GM18907 (cell line): ENCODE data around the gene GPC6.

Source experiments
- ATAC-seq: cut with Tn5 transposase; IDR thresholded peaks from one replicate; pipeline ENCODE4 v1.9.1; 2021; ENCODE audit warnings: mild to moderate bottlenecking, moderate library complexity; ENCODE audit not compliant: unreplicated experiment

GPC6 gene

DNA sequence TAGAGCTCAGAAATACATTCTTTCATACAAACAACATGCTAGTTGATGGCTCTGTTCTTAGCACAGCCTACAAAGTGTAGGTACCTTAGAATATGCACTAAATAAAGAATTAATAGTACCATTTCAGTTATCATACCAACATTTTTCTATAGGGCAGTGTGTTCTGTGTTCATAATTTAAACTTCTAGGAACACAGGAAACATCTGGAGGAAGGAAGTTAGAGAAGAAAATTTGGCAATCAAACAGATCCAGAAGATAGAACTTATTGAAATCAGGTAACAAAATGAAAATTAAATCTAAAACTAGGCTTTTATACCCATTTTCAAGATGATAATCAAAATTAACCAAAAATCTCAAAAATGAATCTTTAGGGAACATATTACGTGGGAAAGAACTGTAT, 725.3 kb downstream of the GPC6 start:
- no peak for ATAC-seq

DNA sequence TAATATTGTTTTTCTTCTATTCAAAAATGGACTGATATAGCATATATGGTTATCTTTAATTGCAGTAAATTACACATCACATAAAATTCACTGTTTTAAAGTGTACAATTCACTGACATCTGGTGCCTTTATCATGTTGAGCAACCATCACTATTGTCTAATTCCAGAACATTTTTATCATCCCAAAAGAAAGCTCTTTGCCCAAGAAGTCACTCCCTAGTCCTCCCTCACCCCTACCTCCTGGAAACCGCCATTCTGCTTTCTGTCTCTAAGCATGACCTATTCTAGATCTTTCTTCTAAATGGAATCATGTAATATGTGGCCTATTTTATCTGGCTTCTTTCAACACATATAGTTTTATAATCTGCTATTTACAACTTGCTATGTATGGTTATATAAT, 727.2 kb downstream of the GPC6 start:
- ATAC-seq, result no peak

DNA sequence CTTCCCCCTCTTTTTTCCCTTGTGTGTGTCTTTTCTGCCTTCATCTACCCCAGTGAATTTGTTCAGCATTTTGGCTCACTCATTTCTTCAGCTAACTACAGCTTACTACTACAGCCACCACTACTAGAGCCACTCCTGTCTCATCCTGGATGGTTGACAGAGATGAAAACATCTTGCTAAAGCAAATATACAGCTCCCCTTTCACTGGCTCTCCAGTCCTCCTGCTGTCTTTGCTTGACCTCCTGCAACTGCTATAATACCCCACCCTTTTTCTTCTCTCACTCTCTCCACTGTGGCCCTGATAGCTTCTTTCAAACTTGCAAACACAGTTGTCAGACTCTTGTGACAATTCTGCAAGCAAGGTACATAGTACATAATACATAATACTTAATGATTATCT, 729.3 kb downstream of the GPC6 start:
- no peak for ATAC-seq

- no peak for ATAC-seq
Observed at GRCh38 chr13:93956426-93956825, 729.8 kb downstream of the GPC6 start.

DNA sequence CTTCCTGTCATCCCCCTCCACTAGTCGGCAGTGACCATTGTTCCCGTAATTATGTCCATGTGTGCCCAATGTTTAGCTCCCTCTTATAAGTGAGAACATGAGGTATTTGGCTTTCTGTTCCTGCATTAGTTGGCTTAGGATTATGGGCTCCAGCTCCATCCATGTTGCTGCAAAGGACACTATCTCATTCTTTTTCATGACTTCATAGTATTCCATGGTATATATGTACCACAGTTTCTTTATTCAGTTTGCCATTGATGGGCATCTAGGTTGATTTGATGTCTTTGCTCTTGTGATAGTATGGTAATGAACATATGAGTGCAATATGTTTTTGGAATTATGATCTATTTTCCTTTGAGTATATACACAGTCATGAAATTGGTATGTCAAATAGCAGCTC, 730.8 kb downstream of the GPC6 start:
- no peak for ATAC-seq

DNA sequence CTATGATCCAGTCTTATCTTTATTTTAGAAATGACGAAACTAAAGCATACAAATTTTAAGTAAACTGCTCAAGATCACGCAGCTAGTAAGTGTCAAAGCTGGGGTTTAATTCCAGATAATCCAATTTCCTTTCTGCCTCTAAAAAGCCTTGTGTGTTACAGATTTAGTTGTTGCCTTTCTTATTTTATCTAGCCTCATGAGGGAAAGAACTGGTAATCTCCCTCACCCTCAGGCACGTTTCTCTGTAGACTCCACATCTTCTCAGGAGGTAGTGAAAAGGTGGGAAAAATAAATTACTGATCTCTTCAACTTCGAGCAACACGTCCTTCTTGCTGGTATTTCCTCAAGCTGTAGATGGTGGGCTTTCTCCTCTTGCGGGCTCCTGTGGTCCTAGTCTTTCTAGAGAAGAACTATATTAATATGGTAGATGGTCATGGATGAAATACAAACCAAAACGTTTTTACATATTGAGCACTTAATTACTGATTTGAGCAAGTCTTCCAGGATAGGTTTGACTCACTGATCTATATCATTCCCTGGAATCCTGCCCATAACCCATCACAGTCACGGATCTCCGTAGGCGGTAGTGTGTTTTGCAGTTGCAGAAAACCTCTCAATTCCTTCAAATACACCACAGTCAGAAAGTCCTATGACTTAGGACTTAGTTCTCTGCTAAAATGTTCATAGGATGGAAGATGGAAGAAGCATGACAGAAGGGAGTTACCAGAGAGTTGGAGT, 733.4 kb downstream of the GPC6 start:
- ATAC-seq, result no peak

- ATAC-seq, result no peak
Observed at GRCh38 chr13:93963266-93964145, 736.9 kb downstream of the GPC6 start.

- no peak for ATAC-seq
Observed at GRCh38 chr13:93964146-93964512, 737.5 kb downstream of the GPC6 start.

GRCh38 chr13:93965587-93965986, 739.0 kb downstream of the GPC6 start:
- ATAC-seq, result no peak

GRCh38 chr13:93966267-93966936, 739.8 kb downstream of the GPC6 start:
- no peak for ATAC-seq

DNA sequence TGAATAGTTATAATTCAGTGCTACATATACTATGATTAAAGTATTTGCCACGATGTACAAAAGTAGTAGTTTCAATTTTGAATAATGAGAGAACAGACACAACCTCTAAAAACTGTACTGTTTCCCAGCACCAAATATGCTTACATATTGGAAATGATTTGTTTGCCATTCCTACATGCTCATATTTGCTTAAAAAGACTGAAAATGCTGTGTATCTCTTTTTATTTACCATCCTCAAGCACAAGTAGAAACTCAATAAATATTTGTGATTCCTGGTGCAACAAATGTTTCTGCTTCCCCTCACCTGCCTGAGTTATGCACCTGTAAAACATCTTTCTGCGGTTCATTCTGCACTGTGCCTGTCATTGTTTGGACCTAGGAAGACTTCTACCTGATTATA, 740.7 kb downstream of the GPC6 start:
- no peak for ATAC-seq

DNA sequence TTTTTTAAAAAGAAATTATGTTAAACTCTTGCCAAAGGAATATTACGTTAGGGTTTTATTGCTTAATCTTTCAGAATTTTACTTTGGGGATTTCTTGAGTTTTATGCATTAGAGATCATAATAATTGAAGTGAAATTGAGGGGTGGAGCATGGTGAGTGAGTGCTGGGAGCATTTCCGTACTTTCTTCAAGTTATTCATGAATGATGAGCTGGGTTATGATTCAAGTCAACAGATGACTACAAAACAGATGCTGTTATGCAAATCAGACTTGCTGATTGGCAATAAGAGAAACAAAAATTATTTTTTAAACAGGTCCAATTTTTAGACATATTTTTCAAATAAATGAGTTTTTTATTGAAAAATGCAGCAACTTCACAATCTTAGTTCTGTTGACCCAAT, 748.6 kb downstream of the GPC6 start:
- ATAC-seq, result no peak

GRCh38 chr13:93976528-93976927, 749.9 kb downstream of the GPC6 start:
- ATAC-seq, result no peak

DNA sequence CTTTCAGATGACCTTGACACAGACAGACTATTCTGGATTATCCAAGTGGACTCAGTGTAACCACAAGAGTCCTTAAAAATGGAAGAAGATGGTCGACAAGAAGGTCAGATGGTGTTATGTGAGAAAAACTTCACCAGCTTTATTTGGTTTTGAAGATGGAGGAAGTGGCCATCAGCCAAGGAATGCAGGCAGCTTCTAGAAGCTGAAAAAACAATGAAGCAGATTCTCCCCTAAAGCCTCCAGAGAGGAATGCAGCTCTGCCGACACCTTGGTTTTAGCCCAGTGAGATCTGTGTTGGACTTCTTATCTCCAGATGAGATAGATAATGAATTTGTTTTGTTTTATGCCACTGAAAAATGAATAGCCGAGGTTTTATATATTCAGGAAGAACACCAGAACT, 751.4 kb downstream of the GPC6 start:
- no peak for ATAC-seq

- no peak for ATAC-seq
Observed at GRCh38 chr13:93981426-93981977, 754.9 kb downstream of the GPC6 start.

DNA sequence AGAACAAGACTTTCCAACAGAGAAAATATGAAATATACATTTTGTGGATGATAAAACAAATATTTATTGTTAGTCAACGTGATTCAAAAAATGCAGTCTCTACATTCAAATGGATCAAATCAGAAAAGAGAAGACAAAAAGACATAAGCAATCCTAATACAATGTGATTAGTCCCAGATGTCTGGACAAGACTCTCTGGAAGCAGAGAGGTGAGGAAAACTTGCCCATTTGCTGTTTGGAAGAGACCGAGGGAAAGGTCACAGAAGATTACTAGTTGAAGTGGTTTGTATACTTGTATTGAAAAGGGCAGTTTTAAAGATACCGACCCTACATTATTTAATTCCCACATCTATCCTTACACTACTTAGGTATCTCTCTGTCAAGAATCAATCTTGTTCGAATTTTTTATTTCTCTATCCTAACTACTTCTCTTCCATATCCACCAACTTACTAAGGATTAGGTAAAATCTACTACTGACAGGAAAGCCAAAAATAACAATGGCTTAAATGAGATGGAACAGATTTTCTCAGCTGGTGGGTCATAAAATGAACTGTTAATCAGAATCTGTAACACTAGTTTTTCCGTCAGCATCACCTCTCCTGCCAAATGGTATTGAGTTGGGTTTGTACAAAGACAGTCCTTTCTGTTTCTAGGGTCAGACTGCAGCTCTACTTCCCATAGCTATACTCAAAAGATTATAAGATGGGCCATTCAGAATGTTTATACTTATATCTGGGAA, 755.7 kb downstream of the GPC6 start:
- ATAC-seq, result no peak

DNA sequence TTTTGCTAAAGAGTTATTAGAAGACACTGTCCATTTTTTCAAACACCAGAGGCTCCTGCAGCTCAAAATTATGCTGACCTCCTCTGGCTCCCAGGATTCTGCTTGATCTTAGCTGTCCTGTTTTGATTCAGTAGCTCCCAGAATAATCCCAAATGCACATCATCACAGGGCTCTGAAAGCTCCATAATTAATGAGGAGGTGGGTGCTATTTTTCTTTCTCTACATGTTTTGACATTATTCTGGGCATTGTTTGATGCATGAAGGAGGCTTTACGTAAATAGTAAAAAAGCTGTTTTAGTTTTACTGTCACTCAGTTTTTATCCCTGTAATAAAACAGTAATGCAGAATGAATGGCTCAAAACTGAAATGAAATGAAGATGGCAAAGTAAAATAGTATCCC, 757.4 kb downstream of the GPC6 start:
- no peak for ATAC-seq

- no peak for ATAC-seq
Observed at GRCh38 chr13:93984876-93985275, 758.3 kb downstream of the GPC6 start.

DNA sequence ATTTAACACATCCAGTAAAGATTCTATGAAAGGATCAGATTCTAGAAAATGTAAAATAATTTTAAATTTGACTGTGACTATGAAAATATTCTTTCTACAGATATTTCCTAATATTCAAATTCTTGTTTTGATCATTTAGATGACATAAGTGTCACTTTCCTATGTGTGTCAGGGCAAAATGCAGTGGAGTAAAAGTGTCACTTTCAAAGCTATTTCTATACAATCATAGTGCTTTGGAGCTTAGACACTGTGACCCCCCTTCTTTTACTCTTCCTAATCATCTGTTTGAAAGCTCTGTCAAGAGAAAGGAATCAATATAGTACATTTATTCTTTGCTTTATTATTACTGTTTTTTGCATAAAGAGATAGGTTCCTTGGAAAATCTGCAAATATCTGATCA, 760.9 kb downstream of the GPC6 start:
- ATAC-seq, result no peak

- ATAC-seq, result no peak
Observed at GRCh38 chr13:93991569-93991968, 765.0 kb downstream of the GPC6 start.

- no peak for ATAC-seq
Observed at GRCh38 chr13:93996481-93996880, 769.9 kb downstream of the GPC6 start.
